Osteoblast (primary cell): ENCODE results near the gene THOC7. TPM values are rescaled to one million over a fixed set of nuclear protein-coding genes. Genes with fewer than 3 reads are reported as not detected.

Source experiments
- DNase-seq: peaks from one replicate; pipeline ENCODE4 v3.0.0; 2011; ENCODE audit warnings: low spot score, mixed read lengths; ENCODE audit not compliant: insufficient read length; ENCODE audit errors: missing footprints
- H2AFZ ChIP-seq: 2 replicates; pipeline ENCODE4 v1.6.0; 2011; ENCODE audit warnings: mild to moderate bottlenecking, low read length
- H3K27ac ChIP-seq: 2 replicates; pipeline ENCODE4 v1.5.1; 2011; ENCODE audit warnings: mild to moderate bottlenecking, low read depth, low read length, moderate library complexity
- H3K27me3 ChIP-seq: 2 replicates; pipeline ENCODE4 v1.6.0; 2012; ENCODE audit warnings: mild to moderate bottlenecking, control low read depth, inconsistent platforms, low read length, moderate library complexity; ENCODE audit not compliant: insufficient read depth
- H3K36me3 ChIP-seq: 2 replicates; pipeline ENCODE4 v1.5.1; 2011; ENCODE audit warnings: mild to moderate bottlenecking, low read length, control low read depth, moderate library complexity; ENCODE audit not compliant: insufficient read depth
- H3K4me1 ChIP-seq: 2 replicates; pipeline ENCODE4 v1.5.1; 2011; ENCODE audit warnings: mild to moderate bottlenecking, low read length, control low read depth, moderate library complexity; ENCODE audit not compliant: insufficient read depth
- H3K4me2 ChIP-seq: 2 replicates; pipeline ENCODE4 v1.6.0; 2011; ENCODE audit warnings: mild to moderate bottlenecking, low read length; ENCODE audit not compliant: insufficient read depth
- H3K4me3 ChIP-seq: fragments of 200-600 bp; sonication (generic); 3 replicates; pipeline ENCODE4 v1.5.1; 2012; ENCODE audit warnings: mild to moderate bottlenecking, low read length, inconsistent platforms; ENCODE audit not compliant: insufficient read depth
- H3K79me2 ChIP-seq: 2 replicates; pipeline ENCODE4 v1.6.0; 2012; ENCODE audit warnings: mild to moderate bottlenecking, low read length, control low read depth, inconsistent platforms; ENCODE audit not compliant: insufficient read depth
- H3K9me3 ChIP-seq: 2 replicates; pipeline ENCODE4 v1.5.1; 2011; ENCODE audit warnings: low read depth, low read length, control low read depth
- H4K20me1 ChIP-seq: 2 replicates; pipeline ENCODE4 v1.6.0; 2012; ENCODE audit warnings: mild to moderate bottlenecking, low read length, control low read depth; ENCODE audit not compliant: insufficient read depth
- total RNA-seq: library from RNA; depleted of rRNA; stranded (reverse); fragments of >200 nt; gene quantifications from 2 replicates; pipeline ENCODE4 v1.2.3, GENCODE V29; 2012
- TF ChIP-seq, protein P1 (sequence below): IDR thresholded peaks from 2 replicates; pipeline ENCODE4 v1.5.1; 2011; ENCODE audit warnings: mild to moderate bottlenecking, low read depth, low read length, moderate library complexity; ENCODE audit errors: extremely low read depth

THOC7 gene
- total RNA-seq, 1 donor = 42.3 TPM

GRCh38 chr3:63830526-63830925 lies 33.1 kb downstream of the THOC7 start:
- TF ChIP-seq, protein P1, sequence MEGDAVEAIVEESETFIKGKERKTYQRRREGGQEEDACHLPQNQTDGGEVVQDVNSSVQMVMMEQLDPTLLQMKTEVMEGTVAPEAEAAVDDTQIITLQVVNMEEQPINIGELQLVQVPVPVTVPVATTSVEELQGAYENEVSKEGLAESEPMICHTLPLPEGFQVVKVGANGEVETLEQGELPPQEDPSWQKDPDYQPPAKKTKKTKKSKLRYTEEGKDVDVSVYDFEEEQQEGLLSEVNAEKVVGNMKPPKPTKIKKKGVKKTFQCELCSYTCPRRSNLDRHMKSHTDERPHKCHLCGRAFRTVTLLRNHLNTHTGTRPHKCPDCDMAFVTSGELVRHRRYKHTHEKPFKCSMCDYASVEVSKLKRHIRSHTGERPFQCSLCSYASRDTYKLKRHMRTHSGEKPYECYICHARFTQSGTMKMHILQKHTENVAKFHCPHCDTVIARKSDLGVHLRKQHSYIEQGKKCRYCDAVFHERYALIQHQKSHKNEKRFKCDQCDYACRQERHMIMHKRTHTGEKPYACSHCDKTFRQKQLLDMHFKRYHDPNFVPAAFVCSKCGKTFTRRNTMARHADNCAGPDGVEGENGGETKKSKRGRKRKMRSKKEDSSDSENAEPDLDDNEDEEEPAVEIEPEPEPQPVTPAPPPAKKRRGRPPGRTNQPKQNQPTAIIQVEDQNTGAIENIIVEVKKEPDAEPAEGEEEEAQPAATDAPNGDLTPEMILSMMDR = no peak
- no peak overlapping the region for H2AFZ ChIP-seq
- H3K36me3 ChIP-seq = peaks cover 9% of the 10 kb centered on the region
- no peaks in the 10 kb centered on the region for H3K79me2 ChIP-seq
- H3K4me3 ChIP-seq = no peak overlapping the region
- DNase-seq = no peak
- H3K4me2 ChIP-seq = no peak overlapping the region
- no peak overlapping the region for H3K27ac ChIP-seq
- H3K4me1 ChIP-seq = no peaks in the 10 kb centered on the region
- no peaks in the 10 kb centered on the region for H3K9me3 ChIP-seq
- H3K27me3 ChIP-seq = no peaks in the 10 kb centered on the region
- H4K20me1 ChIP-seq = no peaks in the 10 kb centered on the region

DNA sequence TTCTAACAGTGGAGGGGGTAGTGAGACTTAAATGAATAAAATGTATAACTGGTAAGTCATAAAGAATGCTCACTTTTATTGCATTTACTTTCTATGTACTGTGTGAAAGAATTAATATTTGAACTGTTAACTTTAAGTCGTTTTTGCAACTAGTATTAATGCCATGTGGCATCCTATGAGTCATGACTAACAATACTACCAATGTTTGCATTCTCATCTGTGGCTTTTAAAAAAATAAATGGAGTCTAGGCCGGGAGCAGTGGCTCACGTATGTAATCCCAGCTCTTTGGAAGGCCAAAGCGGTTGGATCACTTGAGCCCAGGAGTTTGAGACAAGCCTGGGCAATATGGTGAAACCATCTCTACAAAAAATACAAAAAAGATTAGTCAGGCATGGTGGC lies 39.3 kb downstream of the THOC7 start:
- Histone ChIP-seq H3K36me3 (no peaks in the 10 kb centered on the region), H3K4me2 (no peak overlapping the region), H2AFZ (no peak overlapping the region), H3K9me3 (no peaks in the 10 kb centered on the region), H3K79me2 (no peaks in the 10 kb centered on the region), H3K27me3 (no peaks in the 10 kb centered on the region), H3K4me1 (peaks cover 8% of the 10 kb centered on the region), H4K20me1 (no peaks in the 10 kb centered on the region), H3K4me3 (no peak overlapping the region), H3K27ac (peak overlapping the region; percentile 31)
- peak; percentile 8 for DNase-seq
- TF ChIP-seq, protein P1 = no peak

DNA sequence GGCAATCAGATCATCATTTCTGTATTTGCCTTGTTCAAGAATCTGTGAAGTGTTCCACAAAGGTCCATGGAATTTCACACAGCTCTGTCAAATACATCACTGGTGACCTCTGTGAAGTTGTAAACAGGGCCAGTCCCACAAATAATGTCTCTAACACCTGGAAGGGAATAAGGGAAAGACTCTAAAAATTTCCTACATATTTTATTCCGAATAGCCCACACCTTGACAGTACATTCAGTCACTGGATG lies 44.5 kb downstream of the THOC7 start, which contains the start of gene C3orf49:
Gene C3orf49 (plus strand): TSS at position 149 of the 248 bp plus-strand sequence. CDS start 173 bp downstream, outside the sequence.
- Histone ChIP-seq H2AFZ (no peak within 1 kb of the TSS), H3K9me3 (no peaks in the 10 kb centered on the region), H3K4me2 (peak within 1 kb of the TSS; percentile 20)

DNA sequence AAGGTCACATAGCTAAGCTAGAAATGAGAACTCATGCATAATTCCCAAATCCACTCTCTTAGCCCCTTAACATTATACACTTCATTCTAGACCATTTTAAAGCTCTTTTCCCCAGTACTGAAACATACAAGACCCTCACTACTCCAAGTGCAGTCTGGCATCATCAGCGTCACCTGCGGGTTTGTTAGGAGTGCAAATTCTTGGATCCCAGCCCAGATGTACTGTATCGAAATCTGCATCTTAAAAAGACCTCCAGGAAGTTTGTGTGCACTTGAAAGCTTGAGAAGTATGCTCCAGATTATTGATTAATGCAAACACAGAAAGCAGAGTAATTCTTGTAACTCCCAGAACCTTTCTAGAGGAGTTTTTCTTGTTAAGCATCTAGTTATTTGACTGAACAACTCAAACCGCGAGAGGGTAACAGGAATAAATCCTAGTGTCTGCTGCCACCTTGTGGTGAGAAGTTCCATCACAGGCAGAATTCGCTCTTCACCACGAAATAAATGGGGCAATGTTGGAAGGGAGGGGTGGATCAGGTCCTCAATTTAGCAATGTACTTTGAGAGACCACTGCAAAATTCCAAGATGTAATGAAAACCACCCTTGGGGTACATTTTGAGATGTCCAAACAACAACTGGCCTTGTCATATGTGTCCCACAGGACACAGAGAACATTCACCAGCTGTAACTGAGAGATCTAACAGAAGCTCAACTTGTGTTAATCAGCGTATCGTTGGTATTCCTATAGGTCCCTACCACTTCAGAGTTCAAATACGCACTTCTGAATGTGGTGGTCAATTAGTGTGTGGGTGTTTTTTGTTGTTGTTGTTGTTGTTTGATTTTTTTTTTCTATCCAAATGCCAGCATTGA lies 45.1 kb downstream of the THOC7 start:
- Histone ChIP-seq H3K9me3 (no peaks in the 10 kb centered on the region), H4K20me1 (no peaks in the 10 kb centered on the region), H3K27me3 (no peaks in the 10 kb centered on the region), H3K36me3 (no peaks in the 10 kb centered on the region), H3K27ac (no peak overlapping the region), H3K4me1 (no peaks in the 10 kb centered on the region), H2AFZ (no peak overlapping the region), H3K4me3 (no peak overlapping the region), H3K79me2 (no peaks in the 10 kb centered on the region), H3K4me2 (peak overlapping the region; percentile 20)
- peak; percentile 68 for DNase-seq
- TF ChIP-seq, protein P1 = peak; percentile 91

More for the DNA sequence above, 44.5 kb downstream of the THOC7 start, which contains the start of gene C3orf49:
- TF ChIP-seq, protein P1 = no peak
- DNase-seq = no peak
- H3K27ac ChIP-seq = no peak within 1 kb of the TSS
- no peaks in the 10 kb centered on the region for H3K36me3 ChIP-seq
- H3K79me2 ChIP-seq = no peaks in the 10 kb centered on the region
- H3K4me3 ChIP-seq = no peak within 1 kb of the TSS
- no peaks in the 10 kb centered on the region for H3K27me3 ChIP-seq
- no peaks in the 10 kb centered on the region for H3K4me1 ChIP-seq
- no peaks in the 10 kb centered on the region for H4K20me1 ChIP-seq
